ENCODE data around the gene FBXO15.

The FBXO15 gene

DNA sequence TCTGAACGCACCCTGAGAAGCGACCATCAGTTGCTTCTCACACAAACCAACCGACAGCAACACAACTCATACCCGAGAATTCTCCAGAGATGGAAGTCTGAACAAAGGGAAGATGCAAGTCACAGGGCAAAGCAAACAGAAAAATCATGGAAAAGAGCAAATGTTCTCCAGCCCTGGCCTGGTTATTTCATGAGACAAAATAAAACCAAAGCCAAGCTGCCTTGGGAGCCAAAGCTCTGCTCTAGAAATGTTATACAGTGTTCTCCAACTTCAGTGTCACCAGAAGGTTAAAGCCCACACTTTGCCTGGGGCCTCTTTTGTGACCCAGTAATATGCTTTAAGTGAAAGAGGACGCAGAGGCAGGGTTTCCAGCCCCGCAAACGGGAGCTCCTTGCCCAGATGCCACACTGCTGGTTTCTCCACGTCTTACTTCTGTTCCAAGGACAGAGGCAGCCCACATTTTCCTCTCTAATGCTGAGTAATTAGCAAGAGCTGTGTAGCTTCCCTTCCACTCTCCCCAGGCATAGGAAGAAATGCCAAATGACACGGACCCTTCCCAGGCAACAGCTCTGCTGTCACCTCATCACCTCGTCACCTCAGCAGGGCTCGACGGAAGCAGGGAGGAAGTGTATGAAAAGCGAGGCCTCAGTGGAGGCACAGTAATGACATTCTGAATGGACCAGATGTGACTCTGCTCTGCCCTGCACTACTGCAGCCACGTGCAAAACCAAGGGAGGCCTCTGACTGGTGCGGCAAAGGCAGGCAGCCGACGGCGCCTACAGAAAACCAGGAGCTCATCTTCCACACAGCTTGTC lies 64.7 kb downstream of the FBXO15 start:
- in situ Hi-C loops (cut with HindIII; ENCODE audit: low pct_unique_long_range_greater_than_20kb, low sequenced_read_pairs): no loop called here
- TF ChIP-seq JUND (IDR thresholded peaks at IDR 0.05; ENCODE audit: low read depth): no peak
- no peak for DNase-seq (ENCODE audit: low read depth in 1 of 2, low spot score in 1 of 2)

DNA sequence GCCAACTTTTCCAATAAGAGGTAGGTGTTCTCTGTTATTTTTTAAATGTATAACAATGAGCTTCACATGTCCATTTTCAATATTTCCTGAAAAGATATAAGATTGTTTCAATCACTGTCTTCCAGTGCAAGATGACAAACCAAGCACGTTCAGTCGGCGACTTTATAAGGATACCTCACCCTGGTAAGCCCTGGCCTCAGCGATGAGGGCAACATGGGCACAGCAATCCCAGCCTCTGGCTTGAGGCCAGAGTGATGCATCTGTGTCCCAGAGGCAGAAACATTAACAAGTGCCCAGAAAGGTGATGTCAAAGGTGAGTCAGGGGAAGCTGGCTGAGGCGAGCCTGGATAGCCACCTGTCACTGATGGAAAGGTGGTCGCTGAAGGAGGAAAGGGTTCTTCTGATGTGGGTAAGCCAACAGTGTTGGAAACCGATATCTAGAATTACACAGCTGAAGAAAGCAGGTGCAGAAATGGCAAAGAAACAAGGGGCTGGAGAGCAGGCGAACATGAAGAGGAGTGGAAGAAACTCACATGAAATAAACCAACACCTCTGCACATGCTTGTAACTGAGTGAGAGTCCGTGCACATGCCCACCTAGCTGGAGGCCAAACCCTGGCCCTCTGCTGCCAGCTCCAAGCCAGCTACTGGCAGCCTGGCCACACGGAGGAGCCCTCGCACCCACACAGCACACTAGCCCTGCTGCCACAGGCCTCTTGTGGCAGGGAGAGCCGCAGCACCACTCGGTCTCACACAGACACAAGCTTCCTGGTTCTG lies 65.5 kb downstream of the FBXO15 start:
- in situ Hi-C loops (cut with HindIII; ENCODE audit: low pct_unique_long_range_greater_than_20kb, low sequenced_read_pairs): no loop called here
- TF ChIP-seq JUND (IDR thresholded peaks at IDR 0.05; ENCODE audit: low read depth): no peak
- peak; percentile 76 to 77 for DNase-seq (ENCODE audit: low read depth in 1 of 2, low spot score in 1 of 2)

- DNase-seq (ENCODE audit: low read depth in 1 of 2, low spot score in 1 of 2): no peak
- no peak for TF ChIP-seq JUND (IDR thresholded peaks at IDR 0.05; ENCODE audit: low read depth)
- in situ Hi-C loops (cut with HindIII; ENCODE audit: low pct_unique_long_range_greater_than_20kb, low sequenced_read_pairs): no loop called here
These were observed 69.4 kb downstream of the FBXO15 start for GRCh38 chr18:74078257-74078656.

DNA sequence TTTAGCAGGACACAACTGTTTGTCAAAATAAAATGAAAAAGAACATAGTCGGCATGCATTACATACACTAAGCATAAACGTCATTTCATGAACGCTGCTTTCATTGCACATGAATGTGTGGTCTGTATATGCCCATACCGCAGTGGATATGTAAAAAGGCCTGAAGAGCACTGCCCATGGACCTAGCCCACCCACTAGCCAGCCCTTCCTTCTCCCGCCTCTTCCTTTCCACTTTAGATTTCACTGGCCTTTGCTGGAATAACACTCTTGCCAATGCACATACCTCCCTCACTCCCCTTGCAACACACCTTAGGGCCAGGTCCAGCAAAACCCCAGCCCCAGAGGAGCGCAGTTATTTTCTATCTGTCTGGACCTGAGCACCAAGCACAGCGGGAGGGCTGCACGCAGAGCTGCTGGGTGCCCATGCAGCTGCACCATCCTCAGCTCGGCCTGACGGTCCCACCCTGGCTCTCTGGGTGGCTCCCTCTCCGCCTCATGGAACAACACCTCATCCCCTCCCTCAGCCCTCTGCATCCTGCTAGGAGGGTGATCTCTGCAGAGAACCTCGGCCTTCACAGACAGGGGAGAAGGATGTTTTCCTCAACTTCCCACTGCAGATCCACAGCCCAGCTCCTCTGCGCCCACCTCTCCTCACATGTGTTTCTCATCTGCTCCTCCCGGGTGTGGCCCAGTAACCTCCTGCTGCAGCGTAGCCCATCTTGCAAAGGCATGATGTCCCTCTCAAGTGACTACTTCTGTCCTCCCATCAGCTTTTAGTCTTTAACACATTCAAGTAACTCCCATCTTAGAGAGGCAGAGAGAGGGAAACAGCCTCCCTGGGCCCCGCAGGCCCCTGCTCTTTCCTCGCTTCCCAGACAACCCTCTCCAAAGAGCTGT lies 72.7 kb downstream of the FBXO15 start:
- TF ChIP-seq JUND (IDR thresholded peaks at IDR 0.05; ENCODE audit: low read depth): no peak
- in situ Hi-C loops (cut with HindIII; ENCODE audit: low pct_unique_long_range_greater_than_20kb, low sequenced_read_pairs): no loop called here
- no peak for DNase-seq (ENCODE audit: low read depth in 1 of 2, low spot score in 1 of 2)

DNA sequence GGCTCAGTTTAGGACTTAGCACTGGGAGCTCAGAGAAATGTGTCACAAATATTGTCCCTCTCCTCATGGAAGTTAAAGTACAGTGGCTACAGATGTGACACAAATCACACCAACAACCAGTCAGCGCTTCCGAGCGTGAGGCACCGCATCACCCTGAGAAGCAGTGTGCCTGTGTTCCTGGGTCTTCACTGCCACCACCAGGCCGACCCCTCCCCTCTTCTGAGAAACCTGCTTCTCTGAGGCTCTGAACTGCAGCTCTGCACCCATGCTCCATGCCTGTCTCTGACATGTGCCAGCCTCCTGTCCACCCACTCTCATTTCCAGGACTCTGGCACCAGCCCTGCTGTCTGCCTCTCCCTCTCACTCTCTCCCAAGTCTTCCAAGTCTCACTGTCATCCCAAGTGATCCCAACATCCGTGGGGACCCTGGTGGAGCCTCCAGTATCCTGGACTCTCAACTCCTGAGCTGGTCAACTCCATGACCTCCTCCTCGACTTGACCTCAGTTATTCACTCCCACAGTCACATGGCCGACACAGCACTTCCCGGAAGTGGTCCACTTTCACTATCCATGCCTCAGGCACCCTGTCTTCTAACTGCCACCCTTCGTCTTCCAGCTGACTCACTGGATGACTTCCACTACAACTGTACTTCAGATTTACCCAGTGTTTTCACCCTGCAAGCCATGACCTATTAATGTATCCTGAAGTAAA lies 73.5 kb downstream of the FBXO15 start:
- TF ChIP-seq JUND (IDR thresholded peaks at IDR 0.05; ENCODE audit: low read depth): no peak
- DNase-seq (ENCODE audit: low read depth in 1 of 2, low spot score in 1 of 2): no peak
- in situ Hi-C loops (cut with HindIII; ENCODE audit: low pct_unique_long_range_greater_than_20kb, low sequenced_read_pairs): no loop called here

GRCh38 chr18:74069178-74070050 lies 78.2 kb downstream of the FBXO15 start:
- in situ Hi-C loops (cut with HindIII; ENCODE audit: low pct_unique_long_range_greater_than_20kb, low sequenced_read_pairs): no loop called here
- TF ChIP-seq JUND (IDR thresholded peaks at IDR 0.05; ENCODE audit: low read depth): no peak
- no peak for DNase-seq (ENCODE audit: low read depth in 1 of 2, low spot score in 1 of 2)

GRCh38 chr18:74068296-74068695 lies 79.3 kb downstream of the FBXO15 start:
- in situ Hi-C loops (cut with HindIII; ENCODE audit: low pct_unique_long_range_greater_than_20kb, low sequenced_read_pairs): no loop called here
- no peak for TF ChIP-seq JUND (IDR thresholded peaks at IDR 0.05; ENCODE audit: low read depth)
- no peak for DNase-seq (ENCODE audit: low read depth in 1 of 2, low spot score in 1 of 2)

GRCh38 chr18:74066018-74066417 lies 81.6 kb downstream of the FBXO15 start:
- in situ Hi-C loops (cut with HindIII; ENCODE audit: low pct_unique_long_range_greater_than_20kb, low sequenced_read_pairs): no loop called here
- no peak for DNase-seq (ENCODE audit: low read depth in 1 of 2, low spot score in 1 of 2)
- TF ChIP-seq JUND (IDR thresholded peaks at IDR 0.05; ENCODE audit: low read depth): no peak

GRCh38 chr18:74065366-74065765 lies 82.3 kb downstream of the FBXO15 start:
- no peak for TF ChIP-seq JUND (IDR thresholded peaks at IDR 0.05; ENCODE audit: low read depth)
- in situ Hi-C loops (cut with HindIII; ENCODE audit: low pct_unique_long_range_greater_than_20kb, low sequenced_read_pairs): no loop called here
- DNase-seq (ENCODE audit: low read depth in 1 of 2, low spot score in 1 of 2): no peak

GRCh38 chr18:74064510-74064909 lies 83.1 kb downstream of the FBXO15 start:
- in situ Hi-C loops (cut with HindIII; ENCODE audit: low pct_unique_long_range_greater_than_20kb, low sequenced_read_pairs): no loop called here
- TF ChIP-seq JUND (IDR thresholded peaks at IDR 0.05; ENCODE audit: low read depth): no peak
- DNase-seq (ENCODE audit: low read depth in 1 of 2, low spot score in 1 of 2): no peak

DNA sequence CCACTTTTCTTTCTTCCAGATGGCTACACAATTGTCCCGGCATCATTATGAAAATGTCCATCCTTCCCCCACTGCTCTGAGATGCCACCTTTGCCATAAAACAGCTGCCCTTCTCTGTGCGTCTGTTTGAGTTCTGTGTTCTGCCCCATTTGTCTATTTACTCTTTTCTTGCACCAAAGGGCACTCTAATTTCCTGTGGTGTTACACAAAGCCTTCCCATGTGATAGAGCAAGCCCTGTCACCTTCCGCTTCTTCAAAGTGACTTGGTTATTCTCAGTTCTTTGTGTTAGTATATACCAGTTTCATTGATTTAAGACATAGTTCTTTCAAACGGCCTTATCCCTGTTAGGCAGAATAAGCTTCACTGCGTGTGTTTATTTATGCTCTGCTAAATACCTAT lies 84.1 kb downstream of the FBXO15 start:
- no peak for DNase-seq (ENCODE audit: low read depth in 1 of 2, low spot score in 1 of 2)
- in situ Hi-C loops (cut with HindIII; ENCODE audit: low pct_unique_long_range_greater_than_20kb, low sequenced_read_pairs): no loop called here
- TF ChIP-seq JUND (IDR thresholded peaks at IDR 0.05; ENCODE audit: low read depth): no peak

Data from T47D (cell line).